Trophoblast cell (in vitro differentiated cells and primary cell): ENCODE measurements around the gene ZFY.
A peak's percentile ranks its signal among the peaks of the same experiment; 100 is the strongest.

Experiments
- DNase-seq, 2 donors: peaks; one replicate each; pipeline ENCODE4 v3.0.0-alpha.2; 2016
- H2AFZ ChIP-seq: 2 replicates; pipeline ENCODE4 v1.6.1; 2013; ENCODE audit warnings: low read length, moderate library complexity, mild to moderate bottlenecking; ENCODE audit not compliant: insufficient read depth, poor library complexity
- H2AK5ac ChIP-seq: 2 replicates; pipeline ENCODE4 v1.6.1; 2013; ENCODE audit warnings: mild to moderate bottlenecking, low read length
- H2BK120ac ChIP-seq: 2 replicates; pipeline ENCODE4 v1.6.1; 2013; ENCODE audit warnings: low read length, mild to moderate bottlenecking, moderate library complexity; ENCODE audit not compliant: insufficient read depth, poor library complexity
- H2BK12ac ChIP-seq: 2 replicates; pipeline ENCODE4 v1.6.1; 2013; ENCODE audit warnings: mild to moderate bottlenecking, low read length, moderate library complexity
- H2BK5ac ChIP-seq: 2 replicates; pipeline ENCODE4 v1.6.1; 2013; ENCODE audit warnings: low read length, low read depth, moderate library complexity, mild to moderate bottlenecking; ENCODE audit not compliant: poor library complexity
- H3K14ac ChIP-seq: 2 replicates; pipeline ENCODE4 v1.6.1; 2013; ENCODE audit warnings: mild to moderate bottlenecking, low read length
- H3K18ac ChIP-seq: 2 replicates; pipeline ENCODE4 v1.6.1; 2013; ENCODE audit warnings: mild to moderate bottlenecking, low read length
- H3K23ac ChIP-seq: 2 replicates; pipeline ENCODE4 v1.6.1; 2013; ENCODE audit warnings: low read length
- H3K27ac ChIP-seq: 2 replicates; pipeline ENCODE4 v1.5.1; 2013; ENCODE audit warnings: low read depth, mild to moderate bottlenecking, inconsistent platforms, low read length, moderate library complexity
- H3K27me3 ChIP-seq: 2 replicates; pipeline ENCODE4 v1.6.1; 2013; ENCODE audit warnings: inconsistent platforms, mild to moderate bottlenecking, low read length, moderate library complexity; ENCODE audit not compliant: insufficient read depth
- H3K36me3 ChIP-seq, 2 experiments: 1 replicate in 1 of 2; 2 replicates in 1 of 2; pipeline ENCODE4 v1.6.1; 2013; ENCODE audit warnings: low read length in 2 of 2, mild to moderate bottlenecking in 2 of 2, moderate library complexity in 1 of 2; ENCODE audit not compliant: insufficient read depth in 2 of 2, control insufficient read depth in 1 of 2
- H3K4ac ChIP-seq: 2 replicates; pipeline ENCODE4 v1.6.1; 2013; ENCODE audit warnings: low read depth, mild to moderate bottlenecking, low read length, moderate library complexity
- H3K4me1 ChIP-seq, 2 experiments: 1 replicate in 1 of 2; 2 replicates in 1 of 2; pipeline ENCODE4 v1.6.1; 2013; ENCODE audit warnings: low read length in 2 of 2, mild to moderate bottlenecking in 2 of 2, moderate library complexity in 1 of 2; ENCODE audit not compliant: insufficient read depth in 2 of 2, control insufficient read depth in 1 of 2
- H3K4me2 ChIP-seq: 2 replicates; pipeline ENCODE4 v1.6.1; 2013; ENCODE audit warnings: inconsistent platforms, mild to moderate bottlenecking, low read length, moderate library complexity
- H3K4me3 ChIP-seq: 2 replicates; pipeline ENCODE4 v1.5.1; 2013; ENCODE audit warnings: mild to moderate bottlenecking, low read depth, low read length, inconsistent platforms
- H3K79me1 ChIP-seq: one replicate; pipeline ENCODE4 v1.6.1; 2013; ENCODE audit warnings: low read length
- H3K79me2 ChIP-seq: 2 replicates; pipeline ENCODE4 v1.6.1; 2013; ENCODE audit warnings: low read length, mild to moderate bottlenecking; ENCODE audit not compliant: control insufficient read depth, insufficient read depth, poor library complexity
- H3K9ac ChIP-seq: 2 replicates; pipeline ENCODE4 v1.6.1; 2013; ENCODE audit warnings: mild to moderate bottlenecking, low read length
- H3K9me3 ChIP-seq: 2 replicates; pipeline ENCODE4 v1.6.1; 2013; ENCODE audit warnings: low read depth, mild to moderate bottlenecking, control low read depth, inconsistent platforms, low read length; ENCODE audit not compliant: insufficient read depth
- H4K12ac ChIP-seq: 2 replicates; pipeline ENCODE4 v1.6.1; 2013; ENCODE audit warnings: low read depth, mild to moderate bottlenecking, low read length, moderate library complexity
- H4K8ac ChIP-seq: 2 replicates; pipeline ENCODE4 v1.6.1; 2013; ENCODE audit warnings: low read depth, mild to moderate bottlenecking, low read length, moderate library complexity
- H4K91ac ChIP-seq: one replicate; pipeline ENCODE4 v1.6.1; 2013; ENCODE audit warnings: low read depth, mild to moderate bottlenecking, low read length, moderate library complexity
- WGBS: extraction: QIAGEN DNeasy Blood & Tissue Kit; methylation state at CpG from one replicate; pipeline ENCODE4 v1.1.7; 2013; ENCODE audit warnings: missing lambda C conversion rate; ENCODE audit not compliant: insufficient read length, insufficient coverage; ENCODE audit errors: extremely low coverage; 5-methylcytosine and 5-hydroxymethylcytosine counted together

ZFY gene

GRCh38 chrY:3019584-3019983, 84.4 kb downstream of the ZFY start:
- Histone ChIP-seq H2AK5ac (no peak overlapping the region), H3K79me2 (peaks cover 5% of the 10 kb centered on the region), H3K23ac (no peak overlapping the region), H4K12ac (no peak overlapping the region), H3K27me3 (no peaks in the 10 kb centered on the region), H3K27ac (no peak overlapping the region), H3K4ac (peak overlapping the region; percentile 91), H2AFZ (no peak overlapping the region), H3K79me1 (peaks cover 6% of the 10 kb centered on the region), H2BK5ac (no peak overlapping the region), H4K91ac (no peak overlapping the region), H3K14ac (no peak overlapping the region), H3K9ac (no peak overlapping the region), H3K9me3 (no peaks in the 10 kb centered on the region), H2BK12ac (peak overlapping the region; percentile 76), H3K4me3 (no peak overlapping the region), H2BK120ac (no peak overlapping the region), H4K8ac (peak overlapping the region; percentile 28), H3K36me3 (no peaks in the 10 kb centered on the region), H3K4me2 (no peak overlapping the region), H3K4me1 (peaks cover 3% of the 10 kb centered on the region in 2 experiments), H3K18ac (peak overlapping the region; percentile 59)
- no CpG with 5 or more reads among the region's 11 CpGs for WGBS
- DNase-seq = no peak

- H2BK5ac ChIP-seq = no peak overlapping the region
- H3K9ac ChIP-seq = no peak overlapping the region
- H2BK120ac ChIP-seq = no peak overlapping the region
- H3K27ac ChIP-seq = no peak overlapping the region
- H3K9me3 ChIP-seq = no peaks in the 10 kb centered on the region
- no peak overlapping the region for H3K14ac ChIP-seq
- H3K79me1 ChIP-seq = peaks cover 4% of the 10 kb centered on the region
- H3K4me2 ChIP-seq = no peak overlapping the region
- WGBS = no CpG with 5 or more reads among the region's 2 CpGs
- H2AFZ ChIP-seq = no peak overlapping the region
- no peak overlapping the region for H4K12ac ChIP-seq
- H3K4me3 ChIP-seq = no peak overlapping the region
- no peaks in the 10 kb centered on the region for H3K27me3 ChIP-seq
- H3K4me1 ChIP-seq = peaks cover 3% of the 10 kb centered on the region in 2 experiments
- no peak overlapping the region for H3K4ac ChIP-seq
- DNase-seq = no peak
- peaks cover 5% of the 10 kb centered on the region for H3K79me2 ChIP-seq
- H4K8ac ChIP-seq = no peak overlapping the region
- H3K18ac ChIP-seq = no peak overlapping the region
- H4K91ac ChIP-seq = no peak overlapping the region
- H3K23ac ChIP-seq = no peak overlapping the region
- H2BK12ac ChIP-seq = no peak overlapping the region
- H3K36me3 ChIP-seq = no peaks in the 10 kb centered on the region
- H2AK5ac ChIP-seq = no peak overlapping the region
Observed at GRCh38 chrY:3021176-3021575, 86.0 kb downstream of the ZFY start.

- Histone ChIP-seq H3K36me3 (no peaks in the 10 kb centered on the region), H3K18ac (no peak overlapping the region), H2BK120ac (no peak overlapping the region), H3K23ac (no peak overlapping the region), H3K27ac (no peak overlapping the region), H3K9ac (no peak overlapping the region), H3K79me2 (peaks cover 2% of the 10 kb centered on the region), H3K4me3 (no peak overlapping the region), H4K91ac (no peak overlapping the region), H4K12ac (no peak overlapping the region), H3K9me3 (no peaks in the 10 kb centered on the region), H2AK5ac (no peak overlapping the region), H3K4me2 (no peak overlapping the region), H3K4me1 (peaks cover 3% of the 10 kb centered on the region in 2 experiments), H3K14ac (no peak overlapping the region), H3K27me3 (no peaks in the 10 kb centered on the region), H2BK12ac (no peak overlapping the region), H3K79me1 (peaks cover 4% of the 10 kb centered on the region), H2AFZ (no peak overlapping the region), H3K4ac (no peak overlapping the region), H4K8ac (no peak overlapping the region), H2BK5ac (no peak overlapping the region)
- no CpG with 5 or more reads among the region's 2 CpGs for WGBS
- DNase-seq = no peak
Observed at GRCh38 chrY:3023606-3024005, 88.4 kb downstream of the ZFY start.

- H4K8ac ChIP-seq = no peak overlapping the region
- H2AK5ac ChIP-seq = no peak overlapping the region
- WGBS = no CpG with 5 or more reads among the region's 1 CpG
- no peak overlapping the region for H3K18ac ChIP-seq
- H4K12ac ChIP-seq = no peak overlapping the region
- no peak overlapping the region for H2AFZ ChIP-seq
- no peak overlapping the region for H2BK12ac ChIP-seq
- no peak overlapping the region for H4K91ac ChIP-seq
- no peak overlapping the region for H2BK5ac ChIP-seq
- no peak overlapping the region for H3K4me2 ChIP-seq
- no peak overlapping the region for H3K14ac ChIP-seq
- no peaks in the 10 kb centered on the region for H3K27me3 ChIP-seq
- H3K4me3 ChIP-seq = no peak overlapping the region
- no peaks in the 10 kb centered on the region for H3K79me1 ChIP-seq
- no peaks in the 10 kb centered on the region for H3K9me3 ChIP-seq
- H3K4me1 ChIP-seq = peaks cover 0 to 3% of the 10 kb centered on the region in 2 experiments
- H3K79me2 ChIP-seq = no peaks in the 10 kb centered on the region
- no peak for DNase-seq
- H3K36me3 ChIP-seq = no peaks in the 10 kb centered on the region
- no peak overlapping the region for H3K27ac ChIP-seq
- no peak overlapping the region for H2BK120ac ChIP-seq
- H3K23ac ChIP-seq = no peak overlapping the region
- H3K9ac ChIP-seq = no peak overlapping the region
- H3K4ac ChIP-seq = no peak overlapping the region
Observed at GRCh38 chrY:3025357-3025756, 90.2 kb downstream of the ZFY start.
